CMK (cell line): ENCODE measurements around the gene PALLD.
A peak's percentile ranks its signal among the peaks of the same experiment; 100 is the strongest.
"Not testable (repeated sequence)": the region's sequence is repeated elsewhere in the genome, so short reads cannot be mapped to it uniquely, and the experiment has no call there.

Experiments used
- DNase-seq: peaks from one replicate; pipeline ENCODE4 v3.0.0-alpha.2; 2010; ENCODE audit warnings: low read depth

The PALLD gene

GRCh38 chr4:168917138-168917779, 420.4 kb downstream of the PALLD start:
- no peak for DNase-seq

- DNase-seq, result no peak
Observed at GRCh38 chr4:168919706-168920324, 423.0 kb downstream of the PALLD start.

- DNase-seq, result no peak
Observed at GRCh38 chr4:168920441-168921065, 423.7 kb downstream of the PALLD start.

- peak; percentile 24 for DNase-seq
Observed at GRCh38 chr4:168923526-168924194, 426.8 kb downstream of the PALLD start.

GRCh38 chr4:168924667-168925066, 427.8 kb downstream of the PALLD start:
- no peak for DNase-seq

- DNase-seq, result no peak
Observed at GRCh38 chr4:168925789-168926490, 429.1 kb downstream of the PALLD start.

- no peak for DNase-seq
Observed at GRCh38 chr4:168928346-168928745, 431.5 kb downstream of the PALLD start.

- no peak for DNase-seq
Observed at GRCh38 chr4:168928875-168929274, 432.0 kb downstream of the PALLD start.

- DNase-seq, result no peak
Observed at GRCh38 chr4:168930413-168931196, 433.8 kb downstream of the PALLD start.

- no peak for DNase-seq
Observed at GRCh38 chr4:168931215-168931650, 434.4 kb downstream of the PALLD start.

GRCh38 chr4:168932138-168932537, 435.3 kb downstream of the PALLD start:
- DNase-seq, result no peak

GRCh38 chr4:168933423-168933822, 436.6 kb downstream of the PALLD start:
- no peak for DNase-seq

- DNase-seq, result not testable (repeated sequence)
Observed at GRCh38 chr4:168937473-168937872, 440.6 kb downstream of the PALLD start.

GRCh38 chr4:168942985-168943384, 446.1 kb downstream of the PALLD start:
- no peak for DNase-seq

GRCh38 chr4:168945291-168945690, 448.4 kb downstream of the PALLD start:
- DNase-seq, result no peak

- DNase-seq, result not testable (repeated sequence)
Observed at GRCh38 chr4:168952821-168953246, 456.0 kb downstream of the PALLD start.

- DNase-seq, result no peak
Observed at GRCh38 chr4:168955674-168956073, 458.8 kb downstream of the PALLD start.

GRCh38 chr4:168960716-168961115, 463.9 kb downstream of the PALLD start:
- DNase-seq, result no peak

- DNase-seq, result no peak
Observed at GRCh38 chr4:168972596-168972995, 475.7 kb downstream of the PALLD start.
